NCI-H146 treated with DMSO at 0.1 percent for 48 hours (cell line): ENCODE data around the gene THBS2.
"Not testable (repeated sequence)": the region's sequence is repeated elsewhere in the genome, so short reads cannot be mapped to it uniquely, and the experiment has no call there.

Experiments
- DNase-seq: peaks from one replicate; lab custom pipeline; 2025; ENCODE audit not compliant: unreplicated experiment; lab: John Stamatoyannopoulos, UW

Gene THBS2

GRCh38 chr6:169212436-169212835, 41.2 kb downstream of the THBS2 start:
- no peak for DNase-seq

- no peak for DNase-seq
These were observed 41.8 kb downstream of the THBS2 start for GRCh38 chr6:169211881-169212280.

- DNase-seq, result no peak
These were observed 43.0 kb downstream of the THBS2 start for GRCh38 chr6:169210611-169211010.

- no peak for DNase-seq
These were observed 45.6 kb downstream of the THBS2 start for GRCh38 chr6:169208011-169208410.

GRCh38 chr6:169207482-169207881, 46.2 kb downstream of the THBS2 start:
- no peak for DNase-seq

- no peak for DNase-seq
These were observed 48.2 kb downstream of the THBS2 start for GRCh38 chr6:169205176-169206160.

- no peak for DNase-seq
These were observed 49.5 kb downstream of the THBS2 start for GRCh38 chr6:169204167-169204566.

- no peak for DNase-seq
These were observed 51.7 kb downstream of the THBS2 start for GRCh38 chr6:169201985-169202384.

GRCh38 chr6:169200893-169201514, 52.6 kb downstream of the THBS2 start:
- DNase-seq, result no peak

- no peak for DNase-seq
These were observed 53.9 kb downstream of the THBS2 start for GRCh38 chr6:169199625-169200335.

- no peak for DNase-seq
These were observed 54.8 kb downstream of the THBS2 start for GRCh38 chr6:169198885-169199284.

GRCh38 chr6:169197929-169198328, 55.7 kb downstream of the THBS2 start:
- not testable (repeated sequence) for DNase-seq

- not testable (repeated sequence) for DNase-seq
These were observed 57.4 kb downstream of the THBS2 start for GRCh38 chr6:169196279-169196678.

GRCh38 chr6:169194737-169195136, 58.9 kb downstream of the THBS2 start:
- DNase-seq, result no peak

GRCh38 chr6:169190970-169191369, 62.7 kb downstream of the THBS2 start:
- no peak for DNase-seq

GRCh38 chr6:169190144-169190584, 63.5 kb downstream of the THBS2 start:
- DNase-seq, result no peak

- no peak for DNase-seq
These were observed 64.0 kb downstream of the THBS2 start for GRCh38 chr6:169189686-169190085.

- DNase-seq, result peak; percentile 53
These were observed 64.5 kb downstream of the THBS2 start for GRCh38 chr6:169189182-169189581.

- DNase-seq, result peak; percentile 46
These were observed 65.2 kb downstream of the THBS2 start for GRCh38 chr6:169188475-169188874.

GRCh38 chr6:169188051-169188470, 65.6 kb downstream of the THBS2 start:
- no peak for DNase-seq

GRCh38 chr6:169186496-169187169, 67.0 kb downstream of the THBS2 start:
- no peak for DNase-seq
